ENCODE data around the gene CCDC134.
"Not testable (repeated sequence)": the region's sequence is repeated elsewhere in the genome, so short reads cannot be mapped to it uniquely, and the experiment has no call there.

Gene CCDC134

GRCh38 chr22:41822317-41823057 lies 22.0 kb downstream of the CCDC134 start:
- in situ Hi-C loops (cut with MboI; ENCODE audit: low sequenced_read_pairs): loop anchor here (10.0 kb wide), 1 partner anchor 122 kb away; the partner anchor contains the start of gene CENPM

DNA sequence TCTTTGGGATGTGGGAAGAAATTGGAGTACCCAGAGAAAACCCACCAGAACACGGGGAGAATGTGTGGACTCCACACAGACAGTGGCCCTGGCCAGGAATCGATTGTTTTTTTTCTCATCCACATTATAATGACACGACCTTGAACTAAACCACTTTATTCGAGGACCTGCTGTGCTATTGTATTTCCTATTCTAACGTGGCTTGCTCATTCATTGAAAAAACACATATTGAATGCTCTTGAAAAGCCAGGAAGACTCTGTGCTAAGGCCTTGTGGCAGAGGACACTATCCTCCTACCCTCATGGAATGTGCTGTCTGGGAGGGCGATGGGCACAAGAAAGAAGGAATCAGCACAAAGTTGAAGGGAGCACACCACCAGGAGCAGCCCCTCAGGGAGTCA lies 23.3 kb downstream of the CCDC134 start:
- in situ Hi-C loops (cut with MboI; ENCODE audit: low sequenced_read_pairs): loop anchor here (10.0 kb wide), 1 partner anchor 121 kb away; the partner anchor contains the start of gene CENPM

DNA sequence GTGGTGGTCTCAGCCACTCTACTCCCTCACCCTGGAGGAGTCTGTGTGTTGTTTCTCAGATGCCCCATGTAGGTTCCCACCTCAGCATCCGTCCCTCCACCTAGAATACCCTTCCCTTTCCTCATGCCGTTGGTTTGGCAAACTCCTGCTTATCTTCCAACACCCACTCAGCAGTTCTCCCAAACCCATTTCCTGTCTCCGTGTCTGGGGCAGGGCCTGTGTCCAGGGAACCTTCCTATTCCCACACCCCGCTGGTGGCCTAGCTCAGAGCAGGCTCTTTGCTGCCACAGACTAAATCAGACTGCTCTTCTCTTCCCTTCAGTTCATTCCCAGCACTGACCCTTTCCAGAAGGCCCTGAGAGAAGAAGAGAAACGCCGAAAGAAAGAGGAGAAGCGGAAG lies 24.9 kb downstream of the CCDC134 start:
- in situ Hi-C loops (cut with MboI; ENCODE audit: low sequenced_read_pairs): loop anchor here (10.0 kb wide), 1 partner anchor 119 kb away; the partner anchor contains the start of gene CENPM

GRCh38 chr22:41826021-41826420 lies 25.5 kb downstream of the CCDC134 start:
- in situ Hi-C loops (cut with MboI; ENCODE audit: low sequenced_read_pairs): loop anchor here (10.0 kb wide), 1 partner anchor 119 kb away; the partner anchor contains the start of gene CENPM

DNA sequence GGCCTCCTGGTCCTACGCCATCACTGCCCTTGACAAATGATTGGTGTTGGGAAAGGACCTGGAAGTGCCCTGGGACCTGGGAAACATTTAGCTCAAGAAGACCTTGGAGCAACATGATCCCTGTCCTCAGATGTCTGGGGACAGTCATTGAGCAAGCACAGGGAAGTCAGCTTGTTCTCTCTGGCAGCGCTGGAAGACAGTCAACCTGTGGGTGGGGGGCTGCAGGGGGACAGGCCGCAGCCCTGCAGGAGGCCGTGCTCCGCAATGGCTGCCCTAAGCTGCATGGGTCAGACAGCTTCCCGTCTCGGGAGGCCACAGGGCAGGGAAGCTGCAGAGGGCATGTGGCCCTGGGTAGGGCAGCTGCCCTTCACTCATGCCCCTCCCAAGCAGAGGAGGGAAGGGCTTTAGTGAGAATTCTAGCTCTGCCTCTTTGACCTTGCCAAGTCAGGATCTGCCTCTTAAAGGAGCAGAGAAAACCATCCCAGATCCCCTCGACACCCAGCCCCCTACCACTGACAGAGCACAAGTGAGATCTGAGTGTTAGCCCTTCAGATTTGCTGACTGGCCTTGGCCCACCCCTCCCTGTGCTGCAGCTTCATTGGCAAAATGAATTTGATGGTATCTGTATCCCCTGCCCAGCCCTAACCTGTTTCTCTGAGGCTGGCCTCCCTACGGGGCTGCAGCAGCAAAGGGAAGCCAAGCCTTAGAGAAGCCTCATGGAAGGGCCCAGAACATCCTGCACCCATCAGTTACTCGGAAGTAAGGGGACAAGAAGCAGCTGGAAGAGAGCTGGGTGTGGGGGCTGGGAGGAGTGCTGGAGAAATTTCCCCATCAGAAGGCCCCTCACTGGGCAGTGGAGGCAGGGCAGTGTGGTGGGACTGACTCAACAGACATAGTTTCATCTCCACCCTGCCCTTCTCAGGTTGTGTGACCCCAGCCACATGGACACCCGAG lies 26.2 kb downstream of the CCDC134 start:
- in situ Hi-C loops (cut with MboI; ENCODE audit: low sequenced_read_pairs): loop anchor here (10.0 kb wide), 1 partner anchor 118 kb away; the partner anchor contains the start of gene CENPM

GRCh38 chr22:41827671-41828070 lies 27.2 kb downstream of the CCDC134 start:
- in situ Hi-C loops (cut with MboI; ENCODE audit: low sequenced_read_pairs): loop anchor here (10.0 kb wide), 1 partner anchor 117 kb away; the partner anchor contains the start of gene CENPM

- in situ Hi-C loops (cut with MboI; ENCODE audit: low sequenced_read_pairs): loop anchor here (10.0 kb wide), 1 partner anchor 116 kb away; the partner anchor contains the start of gene CENPM
These were observed 28.0 kb downstream of the CCDC134 start for GRCh38 chr22:41828516-41828915.

DNA sequence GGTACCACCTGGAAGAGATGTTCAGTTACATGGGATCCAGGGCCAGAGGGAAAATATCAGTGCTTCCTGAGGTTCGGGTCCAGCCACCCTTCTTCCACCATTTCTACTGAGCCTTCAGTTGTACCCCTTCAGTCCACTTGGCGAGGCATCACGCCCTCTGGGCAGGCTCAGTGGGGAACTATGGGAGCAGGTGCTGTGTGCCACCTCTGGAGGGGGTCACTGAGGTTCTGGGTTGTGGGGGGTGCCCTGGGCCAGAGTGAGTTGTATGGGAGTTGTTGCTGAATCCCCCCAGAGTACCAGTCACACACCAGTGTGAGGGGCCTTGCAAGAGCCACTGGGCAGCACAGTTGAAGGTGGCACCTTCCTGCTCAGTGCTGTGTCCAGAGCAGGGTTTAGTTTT lies 29.7 kb downstream of the CCDC134 start:
- in situ Hi-C loops (cut with MboI; ENCODE audit: low sequenced_read_pairs): no loop called here

DNA sequence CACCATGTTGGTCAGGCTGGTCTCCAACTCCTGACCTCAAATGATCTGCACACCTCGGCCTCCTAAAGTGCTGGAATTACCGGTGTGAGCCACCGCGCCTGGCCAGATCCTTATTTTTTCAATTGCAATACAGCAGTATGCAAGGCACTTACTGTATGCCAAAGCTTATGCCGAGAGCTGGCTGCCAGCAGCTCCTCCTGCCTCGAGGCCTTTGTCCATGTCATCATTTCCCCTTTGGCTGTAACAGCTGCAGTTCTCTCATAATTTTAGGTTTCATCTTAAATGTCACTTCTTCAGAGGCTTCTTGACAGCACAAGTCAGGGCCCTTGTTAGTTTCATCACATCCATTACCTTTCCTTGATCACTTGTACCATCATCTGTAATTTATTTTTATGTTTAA lies 30.9 kb downstream of the CCDC134 start:
- in situ Hi-C loops (cut with MboI; ENCODE audit: low sequenced_read_pairs): no loop called here

DNA sequence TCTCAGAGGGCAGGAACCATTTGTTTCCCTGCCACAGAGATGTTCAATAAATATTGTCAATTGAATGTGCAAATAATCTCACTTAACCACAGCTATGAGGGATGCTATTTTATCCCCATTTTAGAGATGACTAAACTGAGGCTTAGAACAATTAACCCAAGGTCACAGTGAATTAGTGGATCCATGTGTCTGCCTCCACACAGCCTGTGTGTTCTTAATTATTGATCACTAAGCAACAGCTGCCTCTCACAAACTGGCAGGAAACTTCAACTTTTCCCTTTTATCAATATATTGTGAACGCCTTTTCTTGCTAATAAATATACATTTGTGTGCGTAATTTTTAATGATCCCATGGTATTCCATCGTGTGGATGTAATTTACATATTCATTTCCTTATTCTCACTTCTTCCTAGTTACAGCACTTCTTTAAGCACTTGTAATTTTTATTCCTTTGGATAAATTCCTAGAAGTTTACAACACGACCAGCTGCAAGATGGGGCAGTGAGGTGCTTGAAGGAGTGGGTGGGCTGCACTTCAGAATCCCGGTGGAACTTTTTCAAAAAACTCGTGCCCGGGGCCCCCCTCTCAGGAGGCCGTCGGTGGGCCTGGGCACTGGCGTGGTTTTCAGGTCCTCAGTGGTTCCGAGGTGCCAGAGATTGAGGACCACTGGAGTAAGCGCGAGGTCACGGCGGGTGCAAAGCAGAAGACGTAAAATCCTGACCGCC lies 31.5 kb downstream of the CCDC134 start:
- in situ Hi-C loops (cut with MboI; ENCODE audit: low sequenced_read_pairs): no loop called here

DNA sequence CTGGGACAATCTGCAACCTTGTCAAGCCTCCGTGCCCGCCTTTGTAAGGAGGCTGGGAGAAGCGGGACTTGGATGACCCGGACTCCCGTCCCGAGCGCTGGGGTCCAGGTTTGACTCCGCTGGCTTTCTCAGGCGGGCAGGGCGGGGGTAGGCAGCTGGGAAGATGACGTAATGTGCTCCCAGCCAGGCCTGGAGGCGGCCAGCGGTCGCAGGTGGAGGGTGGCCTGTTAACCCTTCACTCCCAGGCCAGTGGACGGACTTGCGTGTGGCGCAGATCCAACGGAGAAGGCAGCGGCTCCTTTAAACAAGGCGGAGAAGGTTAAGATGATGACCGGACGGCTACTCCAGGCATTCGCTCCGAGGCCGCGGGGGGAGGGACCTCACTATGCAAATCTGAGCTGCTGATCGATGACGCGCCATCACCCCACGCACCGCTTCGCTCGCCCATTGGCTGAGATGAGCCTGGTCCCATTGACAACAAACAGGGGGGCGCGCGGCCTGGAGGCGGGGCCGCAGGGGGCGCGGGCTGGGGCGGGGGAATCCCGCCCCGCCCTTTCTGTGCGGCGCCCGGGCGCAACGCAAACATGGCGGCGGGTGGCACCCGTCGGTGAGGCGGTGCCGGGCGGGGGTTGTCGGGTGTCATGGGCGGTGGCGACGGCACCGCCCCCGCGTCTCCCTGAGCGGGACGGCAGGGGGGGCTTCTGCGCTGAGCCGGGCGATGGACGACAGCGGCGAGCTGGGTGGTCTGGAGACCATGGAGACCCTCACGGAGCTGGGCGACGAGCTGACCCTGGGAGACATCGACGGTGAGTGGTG lies 32.3 kb downstream of the CCDC134 start, which contains the start of gene SREBF2:
SREBF2 (plus strand) TSS at position 553 of the 816 bp plus-strand sequence; CDS start at position 719, 166 bp downstream.
- in situ Hi-C loops (cut with MboI; ENCODE audit: low sequenced_read_pairs): no loop called here

- in situ Hi-C loops (cut with MboI; ENCODE audit: low sequenced_read_pairs): no loop called here
These were observed 33.0 kb downstream of the CCDC134 start for GRCh38 chr22:41833369-41834004.

- in situ Hi-C loops (cut with MboI; ENCODE audit: low sequenced_read_pairs): no loop called here
These were observed 33.8 kb downstream of the CCDC134 start for GRCh38 chr22:41834005-41834944.

DNA sequence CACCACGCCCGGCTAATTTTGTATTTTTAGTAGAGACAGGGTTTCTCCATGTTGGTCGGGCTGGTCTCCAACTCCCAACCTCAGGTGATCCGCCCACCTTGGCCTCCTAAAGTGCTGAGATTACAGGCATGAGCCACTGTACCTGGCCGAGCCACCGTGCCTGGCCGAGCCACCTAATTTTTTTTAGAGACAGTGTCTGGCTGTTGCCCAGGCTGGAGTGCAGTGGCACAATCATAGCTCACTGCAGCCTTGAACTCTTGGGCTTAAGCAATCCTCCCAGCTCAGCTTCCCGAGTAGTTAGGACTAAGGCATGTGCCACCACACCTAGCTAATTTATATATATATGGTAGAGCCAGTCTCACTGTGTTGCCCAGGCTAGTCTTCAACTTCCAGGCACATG lies 35.0 kb downstream of the CCDC134 start:
- in situ Hi-C loops (cut with MboI; ENCODE audit: low sequenced_read_pairs): not testable (repeated sequence)

DNA sequence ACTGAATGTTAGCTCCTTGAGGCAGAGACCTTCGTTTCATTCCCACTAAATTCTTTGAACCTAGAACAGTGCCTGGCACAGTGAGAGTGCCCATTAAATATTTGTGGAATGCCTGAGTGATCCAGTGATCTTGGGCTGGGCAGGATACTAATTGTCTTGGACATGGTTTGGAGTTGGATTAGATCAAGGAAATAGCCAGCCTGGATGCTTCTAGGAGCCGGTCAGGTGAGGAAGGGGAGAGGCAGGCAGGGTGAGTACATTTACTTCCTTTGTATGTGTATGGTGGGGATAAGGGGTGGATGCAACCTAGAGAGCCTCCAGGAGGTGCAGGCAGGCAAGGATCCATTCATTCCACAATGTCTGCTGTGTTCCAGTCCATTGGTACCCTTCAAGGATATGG lies 36.1 kb downstream of the CCDC134 start:
- in situ Hi-C loops (cut with MboI; ENCODE audit: low sequenced_read_pairs): no loop called here

DNA sequence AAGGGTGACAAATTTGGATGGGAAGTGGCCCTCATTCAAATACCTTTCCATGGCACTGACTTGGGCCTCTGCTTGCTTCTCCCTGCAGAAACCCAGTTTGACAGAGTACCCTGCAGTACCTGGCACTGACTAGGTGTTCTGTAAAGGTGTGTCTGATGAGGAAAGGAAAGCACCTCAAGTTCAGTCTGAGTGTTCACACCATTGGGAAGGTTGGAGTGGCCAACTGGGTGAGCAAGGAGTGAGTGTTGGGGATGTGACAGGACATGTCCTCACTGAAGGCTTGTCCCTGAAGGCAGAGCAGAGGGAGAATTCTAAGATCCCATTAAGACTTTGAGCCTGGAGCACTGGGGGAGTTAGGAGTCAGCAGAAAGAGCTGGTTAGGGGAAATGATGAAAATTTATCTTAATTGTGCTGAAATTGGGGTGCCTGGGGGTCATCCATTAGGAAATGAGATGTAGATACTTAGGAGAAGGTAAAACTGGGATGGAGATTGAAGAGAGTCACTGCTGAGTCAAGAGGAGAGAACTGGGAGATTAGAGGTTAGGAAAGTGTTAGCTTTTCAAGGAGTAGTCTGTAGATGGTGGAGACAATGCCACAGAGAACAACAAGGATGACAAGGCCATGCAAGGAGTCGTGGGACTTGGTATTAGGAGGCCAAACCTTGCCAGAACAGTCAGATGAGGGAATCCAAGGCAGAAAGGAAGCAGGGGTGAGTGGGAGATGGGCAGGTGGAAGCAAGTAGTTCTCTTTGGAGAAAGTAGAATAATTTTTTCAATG lies 38.6 kb downstream of the CCDC134 start:
- in situ Hi-C loops (cut with MboI; ENCODE audit: low sequenced_read_pairs): no loop called here

DNA sequence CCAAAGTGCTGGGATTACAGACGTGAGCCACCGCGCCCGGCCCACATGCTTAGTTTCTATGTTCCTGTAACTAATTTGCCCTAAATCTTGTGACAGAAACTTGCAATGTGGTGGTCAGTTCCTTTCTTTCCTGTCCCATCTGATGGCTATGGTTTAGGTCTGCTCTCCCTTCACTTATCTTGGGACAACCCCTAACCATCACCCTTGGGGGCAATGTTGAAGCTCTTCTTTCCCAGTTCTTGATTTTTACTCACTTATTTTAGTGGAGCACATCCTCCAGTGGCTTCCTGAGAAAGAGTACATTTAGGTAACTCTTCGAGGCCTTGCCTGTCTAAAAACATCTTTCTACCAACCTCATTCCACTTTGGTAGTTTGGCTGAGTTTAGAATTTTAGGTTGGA lies 39.7 kb downstream of the CCDC134 start:
- in situ Hi-C loops (cut with MboI; ENCODE audit: low sequenced_read_pairs): no loop called here

Measured in HL-60/S4 (cell line).